KMS-11 (cell line): ENCODE measurements around the gene RIOK1.
"Not testable (repeated sequence)": the region's sequence is repeated elsewhere in the genome, so short reads cannot be mapped to it uniquely, and the experiment has no call there.

Experiments used
- H2AFZ ChIP-seq: fragments of 200-600 bp; sonication (generic); 2 replicates; pipeline ENCODE4 v1.6.1; 2016; ENCODE audit warnings: antibody characterized with exemption, mixed run types, low read depth
- H3K27ac ChIP-seq: fragments of 200-600 bp; sonication (generic); 2 replicates; pipeline ENCODE4 v1.6.1; 2016; ENCODE audit warnings: mild to moderate bottlenecking, mixed run types
- H3K27me3 ChIP-seq: fragments of 200-600 bp; sonication (generic); 2 replicates; pipeline ENCODE4 v1.6.1; 2017; ENCODE audit warnings: mild to moderate bottlenecking, low read depth, mixed run types, moderate library complexity; ENCODE audit not compliant: insufficient read depth
- H3K36me3 ChIP-seq: fragments of 200-600 bp; sonication (generic); 2 replicates; pipeline ENCODE4 v1.6.1; 2017; ENCODE audit warnings: mild to moderate bottlenecking, mixed run types; ENCODE audit not compliant: insufficient read depth
- H3K4me1 ChIP-seq: fragments of 200-600 bp; sonication (generic); 2 replicates; pipeline ENCODE4 v1.6.1; 2016; ENCODE audit warnings: mild to moderate bottlenecking, low read depth, mixed run types; ENCODE audit not compliant: poor library complexity, severe bottlenecking
- H3K4me2 ChIP-seq: fragments of 200-600 bp; sonication (generic); 2 replicates; pipeline ENCODE4 v1.7.0; 2016; ENCODE audit warnings: mild to moderate bottlenecking, mixed run types
- H3K4me3 ChIP-seq: fragments of 200-600 bp; sonication (generic); IDR thresholded peaks from 2 replicates; pipeline ENCODE4 v1.6.1; 2017; ENCODE audit warnings: low read depth, low read length, mixed read lengths; ENCODE audit not compliant: insufficient read depth
- H3K79me2 ChIP-seq: fragments of 200-600 bp; sonication (generic); 2 replicates; pipeline ENCODE4 v1.6.1; 2016; ENCODE audit warnings: low read depth, mixed run types; ENCODE audit not compliant: insufficient read depth
- H3K9ac ChIP-seq: fragments of 200-600 bp; sonication (generic); 2 replicates; pipeline ENCODE4 v1.6.1; 2016; ENCODE audit warnings: mild to moderate bottlenecking, mixed run types
- H4K20me1 ChIP-seq: fragments of 200-600 bp; sonication (generic); 2 replicates; pipeline ENCODE4 v1.6.1; 2016; ENCODE audit warnings: mild to moderate bottlenecking, mixed run types; ENCODE audit not compliant: insufficient read depth
- CTCF ChIP-seq: fragments of 200-600 bp; sonication (generic); conservative IDR thresholded peaks from 2 replicates; pipeline ENCODE4 v1.6.1; 2017; ENCODE audit warnings: low read depth, mild to moderate bottlenecking, antibody characterized with exemption, low read length, moderate library complexity, mixed read lengths

Gene RIOK1

GRCh38 chr6:7454696-7455358, 65.2 kb downstream of the RIOK1 start:
- Histone ChIP-seq H3K4me2 (no peak overlapping the region), H3K36me3 (no peaks in the 10 kb centered on the region), H3K27ac (no peak overlapping the region), H3K79me2 (no peaks in the 10 kb centered on the region), H3K4me1 (no peaks in the 10 kb centered on the region), H3K9ac (no peak overlapping the region), H3K4me3 (no peak overlapping the region), H3K27me3 (no peaks in the 10 kb centered on the region), H4K20me1 (no peaks in the 10 kb centered on the region), H2AFZ (no peak overlapping the region)
- TF ChIP-seq CTCF, result no peak

GRCh38 chr6:7456302-7456701, 66.7 kb downstream of the RIOK1 start:
- H3K9ac ChIP-seq, H3K4me3 ChIP-seq, H3K27ac ChIP-seq, H3K4me1 ChIP-seq, H3K27me3 ChIP-seq, H3K79me2 ChIP-seq, H2AFZ ChIP-seq, H4K20me1 ChIP-seq, H3K36me3 ChIP-seq, H3K4me2 ChIP-seq: not testable (repeated sequence)

DNA sequence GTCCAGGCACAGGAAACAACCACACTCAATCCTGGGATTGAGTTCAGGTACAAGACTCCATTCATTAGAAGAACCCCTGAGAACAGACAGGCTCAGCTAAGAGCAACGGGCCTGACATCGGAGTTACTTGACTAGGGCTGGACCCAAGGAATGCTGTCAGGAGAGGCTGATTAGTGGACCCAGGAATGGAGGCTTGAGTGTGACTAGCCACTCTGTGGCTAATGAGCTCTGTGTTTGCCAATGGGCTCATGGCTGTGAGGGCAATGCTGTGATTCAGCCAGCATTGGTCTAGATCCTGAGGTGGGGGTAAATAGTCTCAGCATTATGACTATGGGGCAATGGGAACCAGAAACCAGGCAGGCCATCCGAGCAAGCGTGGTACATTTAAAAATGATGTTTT, 71.8 kb downstream of the RIOK1 start:
- no peaks in the 10 kb centered on the region for H3K36me3 ChIP-seq
- no peaks in the 10 kb centered on the region for H3K4me1 ChIP-seq
- no peaks in the 10 kb centered on the region for H4K20me1 ChIP-seq
- no peak overlapping the region for H3K9ac ChIP-seq
- TF ChIP-seq CTCF, result no peak
- H3K27ac ChIP-seq, result no peak overlapping the region
- no peak overlapping the region for H2AFZ ChIP-seq
- no peaks in the 10 kb centered on the region for H3K79me2 ChIP-seq
- H3K27me3 ChIP-seq, result no peaks in the 10 kb centered on the region
- no peak overlapping the region for H3K4me3 ChIP-seq
- no peak overlapping the region for H3K4me2 ChIP-seq

GRCh38 chr6:7463785-7464184, 74.2 kb downstream of the RIOK1 start:
- H3K9ac ChIP-seq, result no peak overlapping the region
- no peaks in the 10 kb centered on the region for H3K4me1 ChIP-seq
- no peaks in the 10 kb centered on the region for H3K36me3 ChIP-seq
- no peaks in the 10 kb centered on the region for H3K27me3 ChIP-seq
- H2AFZ ChIP-seq, result no peak overlapping the region
- no peaks in the 10 kb centered on the region for H3K79me2 ChIP-seq
- no peaks in the 10 kb centered on the region for H4K20me1 ChIP-seq
- no peak overlapping the region for H3K4me2 ChIP-seq
- no peak overlapping the region for H3K4me3 ChIP-seq
- TF ChIP-seq CTCF, result no peak
- H3K27ac ChIP-seq, result no peak overlapping the region

GRCh38 chr6:7467007-7467897, 77.6 kb downstream of the RIOK1 start:
- Histone ChIP-seq H3K36me3 (no peaks in the 10 kb centered on the region), H3K4me1 (peaks cover 4% of the 10 kb centered on the region), H3K4me3 (no peak overlapping the region), H2AFZ (no peak overlapping the region), H4K20me1 (no peaks in the 10 kb centered on the region), H3K79me2 (no peaks in the 10 kb centered on the region), H3K27ac (no peak overlapping the region), H3K4me2 (no peak overlapping the region), H3K27me3 (no peaks in the 10 kb centered on the region), H3K9ac (no peak overlapping the region)
- TF ChIP-seq CTCF, result no peak
